Naive B cell (primary cell): ENCODE data around the gene PITX3. TPM values are rescaled to one million over a fixed set of nuclear protein-coding genes. Genes with fewer than 3 reads are reported as not detected.
"Not testable (repeated sequence)": the region's sequence is repeated elsewhere in the genome, so short reads cannot be mapped to it uniquely, and the experiment has no call there.

Experiments
- ATAC-seq, 2 donors: fragments of 150-1000 bp; cut with Tn5 transposase; 2 replicates each; pipeline ENCODE4 v1.10.0; 2021; ENCODE audit warnings: low read depth in 2 of 2, mild to moderate bottlenecking in 2 of 2, moderate library complexity in 2 of 2
- DNase-seq: peaks from one replicate; pipeline ENCODE4 v3.0.0; 2022
- H3K27ac Mint-ChIP-seq, 6 donors: one replicate each; pipeline ENCODE4 v1.8.0; 2020 to 2022; ENCODE audit warnings: mild to moderate bottlenecking in 6 of 6, mixed read lengths in 6 of 6, moderate library complexity in 5 of 6, inconsistent platforms in 2 of 6
- H3K27me3 Mint-ChIP-seq, 3 donors: one replicate each; pipeline ENCODE4 v1.8.0; 2021 to 2022; ENCODE audit warnings: mixed read lengths in 3 of 3, mild to moderate bottlenecking in 1 of 3
- H3K36me3 Mint-ChIP-seq, 2 donors: one replicate each; pipeline ENCODE4 v1.8.0; 2020 to 2022; ENCODE audit warnings: mixed read lengths in 2 of 2, inconsistent platforms in 1 of 2, mild to moderate bottlenecking in 1 of 2
- H3K4me1 Mint-ChIP-seq, 3 donors: one replicate each; pipeline ENCODE4 v1.8.0; 2020 to 2022; ENCODE audit warnings: mixed read lengths in 3 of 3, inconsistent platforms in 1 of 3, mild to moderate bottlenecking in 1 of 3, moderate library complexity in 1 of 3
- H3K4me3 Mint-ChIP-seq, 8 donors: one replicate each; pipeline ENCODE4 v1.8.0; 2020 to 2022; ENCODE audit warnings: mild to moderate bottlenecking in 8 of 8, mixed read lengths in 8 of 8, moderate library complexity in 8 of 8, inconsistent platforms in 2 of 8
- H3K9me3 Mint-ChIP-seq, 7 donors: one replicate each; pipeline ENCODE4 v1.8.0; 2020 to 2022; ENCODE audit warnings: mixed read lengths in 7 of 7, mild to moderate bottlenecking in 5 of 7, inconsistent platforms in 2 of 7, moderate library complexity in 1 of 7
- polyA plus RNA-seq, 6 donors: library from polyadenylated mRNA; unstranded; fragments of 300-500 nt; fragmentation: Illumina TruSeq; gene quantifications; one replicate each; pipeline ENCODE4 v1.2.3, GENCODE V29; 2021; ENCODE audit warnings: low read depth in 6 of 6

PITX3 gene
- polyA plus RNA-seq, 6 donors from 2014 or later: not detected

DNA sequence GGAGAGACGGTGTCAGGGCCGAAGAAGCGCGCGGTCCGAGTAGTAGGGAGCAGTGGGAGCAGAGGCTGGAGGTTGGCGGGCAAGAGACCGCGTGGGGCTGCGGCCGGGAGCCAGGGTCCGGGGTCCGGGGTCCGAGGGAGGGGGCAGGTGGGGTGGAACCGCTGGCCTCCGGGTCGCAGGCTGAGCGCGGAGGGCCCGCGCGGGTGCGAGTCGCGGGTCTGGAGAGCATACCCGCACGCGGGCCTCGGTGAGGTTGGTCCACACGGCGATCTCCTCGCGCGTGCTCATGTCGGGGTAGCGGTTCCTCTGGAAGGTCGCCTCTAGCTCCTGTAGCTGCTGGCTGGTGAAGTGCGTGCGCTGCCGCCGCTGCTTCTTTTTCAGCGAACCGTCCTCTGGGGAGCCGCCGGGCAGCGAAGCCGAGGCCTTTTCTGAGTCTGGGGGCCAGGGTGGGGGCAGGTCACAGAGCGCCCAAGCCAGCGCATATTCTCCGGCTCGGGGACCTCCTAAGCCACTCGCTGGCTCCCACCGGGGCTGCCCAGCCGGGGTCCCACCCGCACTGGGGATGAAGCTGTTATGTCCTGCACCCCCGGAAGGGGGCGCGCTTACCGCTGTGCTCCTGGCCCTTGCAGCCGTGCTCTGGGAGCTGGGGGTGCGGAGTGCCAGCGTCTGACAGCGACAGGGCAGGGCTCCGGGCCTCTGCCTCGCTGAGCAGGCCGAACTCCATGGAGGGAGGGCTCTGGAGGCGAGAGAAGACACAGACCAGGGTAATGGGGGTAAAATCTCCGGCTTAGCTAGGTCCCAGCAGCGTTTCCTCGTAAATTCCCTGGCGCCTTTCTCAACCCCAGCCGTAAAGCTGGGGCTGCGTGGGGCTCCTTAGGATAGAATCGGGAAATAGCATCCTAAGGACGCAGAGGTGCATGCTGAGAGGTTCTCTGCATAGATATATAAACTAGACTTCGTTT, 9.7 kb downstream of the PITX3 start:
- peak overlapping the region; percentile 76 to 88 (median 82) for H3K4me3 Mint-ChIP-seq
- peaks cover 48 to 93% (median 69%) of the 10 kb centered on the region in 3 donors for H3K27me3 Mint-ChIP-seq
- no peaks in the 10 kb centered on the region for H3K9me3 Mint-ChIP-seq
- peaks cover 9 to 40% (median 21%) of the 10 kb centered on the region in 3 donors for H3K4me1 Mint-ChIP-seq
- DNase-seq: peak; percentile 58
- H3K27ac Mint-ChIP-seq: peak overlapping the region in 2 of 6 donors; percentile 21 to 22
- ATAC-seq: peak; percentile 57 to 59
- H3K36me3 Mint-ChIP-seq: no peaks in the 10 kb centered on the region

DNA sequence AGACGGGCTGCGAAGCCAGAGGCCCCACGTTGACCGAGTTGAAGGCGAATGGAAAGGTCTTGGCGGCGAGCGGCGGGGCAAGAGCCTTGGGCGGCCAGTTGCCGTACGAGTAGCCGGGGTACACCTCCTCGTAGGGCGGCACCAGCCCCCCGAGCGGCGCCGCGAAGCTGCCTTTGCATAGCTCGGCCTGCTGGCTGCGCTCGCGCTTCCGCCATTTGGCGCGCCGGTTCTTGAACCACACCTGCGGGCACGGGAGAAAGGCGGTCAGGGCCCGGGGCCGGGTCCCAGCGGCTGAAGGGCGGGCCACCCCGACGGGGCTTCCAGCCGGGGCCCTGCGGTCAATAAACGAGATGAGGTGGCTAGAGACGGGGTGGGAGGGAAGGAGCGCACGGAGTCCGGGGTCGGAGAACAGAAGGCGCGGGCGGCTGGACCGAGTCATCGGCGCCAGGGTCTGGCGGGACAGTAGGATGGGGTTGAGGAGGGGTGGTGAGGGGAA, 10.4 kb downstream of the PITX3 start:
- H3K9me3 Mint-ChIP-seq: no peaks in the 10 kb centered on the region
- peaks cover 53 to 93% (median 69%) of the 10 kb centered on the region in 3 donors for H3K27me3 Mint-ChIP-seq
- ATAC-seq (peak; percentile 33 to 35), DNase-seq (peak; percentile 47)
- H3K27ac Mint-ChIP-seq: peak overlapping the region in 1 of 6 donors; percentile 11
- H3K4me1 Mint-ChIP-seq: peaks cover 16 to 47% (median 28%) of the 10 kb centered on the region in 3 donors
- peak overlapping the region; percentile 76 to 88 (median 82) for H3K4me3 Mint-ChIP-seq
- H3K36me3 Mint-ChIP-seq: no peaks in the 10 kb centered on the region

DNA sequence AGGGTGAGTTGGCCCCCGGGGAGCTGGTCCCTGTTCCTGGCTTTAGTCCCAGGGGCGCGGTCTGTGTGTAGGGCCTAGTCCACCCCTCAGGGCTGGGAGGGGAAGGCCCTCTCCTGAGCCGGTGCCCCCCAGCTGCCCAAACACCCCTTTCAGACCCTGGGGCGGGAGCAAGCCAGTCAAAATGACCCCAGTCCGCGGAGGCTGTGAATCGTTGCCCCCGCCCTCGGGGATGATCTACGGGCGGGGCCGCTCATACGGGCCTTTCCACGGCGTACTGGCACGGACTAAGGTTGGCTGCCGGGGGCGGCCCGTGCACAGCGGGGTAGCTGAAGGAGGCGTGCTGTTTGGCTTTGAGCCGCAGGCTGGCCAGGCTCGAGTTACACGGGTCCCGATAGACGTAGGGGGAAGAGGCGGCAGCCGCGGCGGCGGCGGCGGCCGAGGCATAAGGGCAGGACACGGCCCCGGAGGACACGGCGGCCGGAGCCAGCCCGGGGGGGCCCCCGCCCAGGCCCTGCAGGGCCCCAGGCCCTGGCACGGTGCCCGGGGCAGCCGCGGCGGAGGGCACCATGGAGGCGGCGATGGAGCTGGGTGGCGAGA, 10.9 kb downstream of the PITX3 start:
- Mint-ChIP-seq H3K9me3 (no peaks in the 10 kb centered on the region), H3K27me3 (peaks cover 49 to 92% (median 67%) of the 10 kb centered on the region in 3 donors), H3K36me3 (no peaks in the 10 kb centered on the region), H3K27ac (no peak overlapping the region), H3K4me1 (peaks cover 19 to 51% (median 33%) of the 10 kb centered on the region in 3 donors), H3K4me3 (peak overlapping the region; percentile 76 to 91 (median 86))
- peak; percentile 21 to 23 for ATAC-seq
- DNase-seq: no peak

- DNase-seq: peak; percentile 81
- Mint-ChIP-seq H3K27ac (peak overlapping the region in 3 of 6 donors; percentile 13 to 65 (median 34)), H3K36me3 (no peaks in the 10 kb centered on the region), H3K4me1 (peaks cover 19 to 51% (median 33%) of the 10 kb centered on the region in 3 donors), H3K27me3 (peaks cover 46 to 89% (median 64%) of the 10 kb centered on the region in 3 donors), H3K9me3 (no peaks in the 10 kb centered on the region), H3K4me3 (peak overlapping the region; percentile 76 to 91 (median 86))
- peak; percentile 64 to 70 for ATAC-seq
These were observed 11.5 kb downstream of the PITX3 start for GRCh38 chr10:102229810-102230263.

- no peak overlapping the region for H3K27ac Mint-ChIP-seq
- peaks cover 19 to 51% (median 33%) of the 10 kb centered on the region in 3 donors for H3K4me1 Mint-ChIP-seq
- DNase-seq (no peak), ATAC-seq (no peak)
- peak overlapping the region in 4 of 8 donors; percentile 40 to 73 (median 54) for H3K4me3 Mint-ChIP-seq
- no peaks in the 10 kb centered on the region for H3K36me3 Mint-ChIP-seq
- no peaks in the 10 kb centered on the region for H3K9me3 Mint-ChIP-seq
- peaks cover 52 to 81% (median 57%) of the 10 kb centered on the region in 3 donors for H3K27me3 Mint-ChIP-seq
These were observed 14.3 kb downstream of the PITX3 start for GRCh38 chr10:102227050-102227449.

DNA sequence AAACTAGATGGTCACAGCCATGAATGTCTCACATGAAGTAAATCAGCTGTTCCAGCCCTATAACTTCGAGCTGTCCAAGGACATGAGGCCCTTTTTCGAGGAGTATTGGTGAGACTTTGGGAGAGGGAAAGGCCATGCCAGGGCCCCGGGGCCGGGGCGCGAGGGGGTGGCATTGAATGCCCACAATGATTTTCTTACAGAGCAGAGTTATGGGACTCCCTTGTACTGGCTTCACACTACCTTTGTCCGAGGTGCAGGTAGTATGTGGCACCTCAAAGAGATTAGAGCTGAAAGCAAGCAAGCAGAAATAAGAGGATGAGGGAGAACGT, 14.8 kb downstream of the PITX3 start:
- Mint-ChIP-seq H3K4me3 (peak overlapping the region; percentile 11 to 89 (median 79)), H3K27ac (peak overlapping the region in 1 of 6 donors; percentile 36), H3K27me3 (peaks cover 54 to 77% (median 55%) of the 10 kb centered on the region in 3 donors), H3K4me1 (peaks cover 19 to 46% (median 30%) of the 10 kb centered on the region in 3 donors), H3K36me3 (no peaks in the 10 kb centered on the region), H3K9me3 (no peaks in the 10 kb centered on the region)
- DNase-seq: no peak
- no peak for ATAC-seq

- Mint-ChIP-seq H3K36me3 (no peaks in the 10 kb centered on the region), H3K9me3 (no peaks in the 10 kb centered on the region), H3K27ac (peak within 1 kb of the TSS in 3 of 6 donors; percentile 36 to 90 (median 69)), H3K4me1 (peaks cover 15 to 40% (median 27%) of the 10 kb centered on the region in 3 donors), H3K27me3 (peaks cover 60 to 77% (median 61%) of the 10 kb centered on the region in 3 donors), H3K4me3 (peak within 1 kb of the TSS; percentile 11 to 89 (median 79))
- ATAC-seq (peak; percentile 79 to 84), DNase-seq (peak; percentile 73)
These were observed 15.4 kb downstream of the PITX3 start, which contains the start of gene ELOVL3 for GRCh38 chr10:102225646-102226541. ELOVL3 (plus strand) TSS chr10:102226299; CDS start chr10:102226549, 250 bp downstream.

DNA sequence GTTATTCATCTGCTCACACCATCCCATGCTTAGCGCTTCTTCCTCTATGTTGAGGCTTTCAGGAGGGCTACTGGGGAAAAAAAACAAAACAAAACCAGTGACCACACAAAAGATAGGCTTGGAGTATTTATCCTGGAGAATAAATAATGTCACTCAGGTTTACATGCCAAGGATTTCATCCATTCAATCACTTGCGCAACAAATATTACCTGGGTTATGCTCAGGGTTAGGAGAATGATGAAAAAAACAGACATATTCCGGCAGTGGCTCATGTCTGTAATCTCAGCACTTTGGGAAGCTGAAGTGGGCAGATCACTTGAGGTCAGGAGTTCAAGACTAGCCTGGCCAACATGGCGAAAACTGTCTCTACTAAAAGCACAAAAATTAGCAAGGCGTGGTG, 18.5 kb downstream of the PITX3 start:
- no peak overlapping the region for H3K4me3 Mint-ChIP-seq

DNA sequence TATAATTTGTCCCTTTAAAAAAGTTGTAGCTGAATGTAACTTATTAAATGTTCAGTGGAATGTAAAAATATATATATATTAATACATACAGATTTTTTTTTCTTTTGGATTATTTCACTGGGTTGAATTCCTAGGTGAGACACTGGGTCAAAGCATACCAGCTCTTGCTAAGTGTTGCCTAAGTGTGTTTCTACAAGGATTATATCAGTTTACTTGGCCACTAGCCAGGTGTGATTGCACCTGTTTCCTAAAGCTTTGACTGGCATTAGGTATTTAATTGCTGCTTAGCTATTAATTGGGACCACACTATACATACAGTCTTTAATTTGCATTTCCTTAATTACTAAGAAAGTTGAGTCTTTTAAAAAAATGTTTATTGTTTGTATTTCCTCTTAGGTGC, 20.7 kb downstream of the PITX3 start:
- no peak overlapping the region for H3K27ac Mint-ChIP-seq
- DNase-seq (no peak), ATAC-seq (no peak)
- no peaks in the 10 kb centered on the region for H3K36me3 Mint-ChIP-seq
- peaks cover under 1 to 2% (median 1%) of the 10 kb centered on the region in 3 donors for H3K4me1 Mint-ChIP-seq
- no peaks in the 10 kb centered on the region for H3K9me3 Mint-ChIP-seq
- H3K27me3 Mint-ChIP-seq: peaks cover 20 to 31% (median 29%) of the 10 kb centered on the region in 3 donors
- H3K4me3 Mint-ChIP-seq: no peak overlapping the region

More for the DNA sequence above, 18.5 kb downstream of the PITX3 start:
- ATAC-seq: no peak
- peaks cover 41 to 53% (median 49%) of the 10 kb centered on the region in 3 donors for H3K27me3 Mint-ChIP-seq
- H3K4me1 Mint-ChIP-seq: peaks cover 13 to 23% (median 15%) of the 10 kb centered on the region in 3 donors
- no peaks in the 10 kb centered on the region for H3K9me3 Mint-ChIP-seq
- H3K27ac Mint-ChIP-seq: no peak overlapping the region
- DNase-seq: no peak
- H3K36me3 Mint-ChIP-seq: no peaks in the 10 kb centered on the region

GRCh38 chr10:102219370-102219769, 21.9 kb downstream of the PITX3 start:
- H3K4me1 Mint-ChIP-seq: no peaks in the 10 kb centered on the region
- no peak for DNase-seq
- H3K36me3 Mint-ChIP-seq: no peaks in the 10 kb centered on the region
- H3K27ac Mint-ChIP-seq: no peak overlapping the region
- peaks cover 18 to 30% (median 29%) of the 10 kb centered on the region in 3 donors for H3K27me3 Mint-ChIP-seq
- H3K9me3 Mint-ChIP-seq: peaks cover 0 to 1% (median 0%) of the 10 kb centered on the region in 7 donors
- H3K4me3 Mint-ChIP-seq: no peak overlapping the region
- ATAC-seq: no peak

- not testable (repeated sequence) for H3K36me3 Mint-ChIP-seq, H3K27me3 Mint-ChIP-seq, H3K9me3 Mint-ChIP-seq, H3K4me1 Mint-ChIP-seq, DNase-seq, H3K4me3 Mint-ChIP-seq, H3K27ac Mint-ChIP-seq
- peak; percentile 23 to 27 for ATAC-seq
These were observed 27.7 kb downstream of the PITX3 start for GRCh38 chr10:102213599-102213998.

DNA sequence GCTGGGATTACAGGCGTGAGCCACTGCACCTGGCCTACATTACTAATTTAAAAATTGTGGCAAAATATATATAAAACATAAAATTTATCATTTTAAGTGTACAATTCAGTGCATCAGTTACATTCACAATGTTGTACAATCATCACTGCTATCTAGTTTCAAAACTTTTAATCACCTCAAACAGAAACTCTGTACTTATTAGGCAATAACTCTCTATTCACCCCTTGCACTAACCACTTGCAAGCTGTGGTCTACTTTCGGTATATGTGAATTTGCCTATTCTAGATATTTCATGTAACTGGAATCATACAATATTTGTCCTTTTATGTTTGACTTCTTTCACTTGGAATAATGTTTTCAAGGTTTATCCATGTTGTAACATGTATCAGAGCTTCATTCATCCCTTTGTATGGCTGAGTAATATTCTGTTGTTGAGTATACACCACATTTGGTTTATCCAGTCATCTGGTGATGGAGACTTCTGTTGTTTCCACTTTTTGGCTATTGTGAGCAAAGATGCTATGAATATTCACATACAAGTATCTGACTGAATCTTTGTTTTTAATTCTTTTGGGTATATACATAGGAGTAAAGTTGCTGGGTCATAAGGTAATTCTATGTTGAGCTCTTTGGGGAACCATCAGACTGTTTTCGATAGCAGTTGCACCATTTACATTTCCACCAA, 29.6 kb downstream of the PITX3 start:
- H3K36me3 Mint-ChIP-seq: no peaks in the 10 kb centered on the region
- peaks cover 0 to 4% (median 3%) of the 10 kb centered on the region in 3 donors for H3K27me3 Mint-ChIP-seq
- DNase-seq: no peak

More for the DNA sequence above, 29.6 kb downstream of the PITX3 start:
- ATAC-seq: no peak
- no peak overlapping the region for H3K4me3 Mint-ChIP-seq
- H3K9me3 Mint-ChIP-seq: peaks cover 0 to 7% (median 3%) of the 10 kb centered on the region in 7 donors
- no peak overlapping the region for H3K27ac Mint-ChIP-seq
- H3K4me1 Mint-ChIP-seq: peaks cover 4 to 6% (median 5%) of the 10 kb centered on the region in 3 donors
